Ramos (cell line): ENCODE measurements around the gene GASK1B.

Experiments used
- in situ Hi-C: fragments of 300-500 bp; cut with MboI; formaldehyde crosslinking; loops from one replicate; pipeline ENCODE4 v1.14.3; 2022; ENCODE audit warnings: low sequenced_read_pairs; ENCODE audit not compliant: unreplicated experiment

The GASK1B gene

DNA sequence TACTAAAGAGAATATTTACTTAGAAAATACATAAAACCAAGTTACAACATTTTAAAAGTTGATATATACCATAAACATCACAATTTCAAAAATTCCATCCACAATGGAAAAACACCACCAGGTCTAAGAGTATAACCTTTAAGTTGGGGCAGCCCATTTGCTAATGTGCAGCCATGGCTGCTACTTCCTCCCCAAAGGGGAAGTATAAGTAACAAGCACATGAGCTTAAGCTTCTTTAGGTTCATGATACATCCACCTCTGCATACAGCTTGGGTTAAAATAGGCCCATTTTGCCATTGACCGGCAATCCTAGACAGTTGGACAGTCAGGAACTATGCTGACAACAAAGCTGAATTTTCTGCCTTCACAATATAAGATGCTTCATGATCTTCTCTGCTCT is 16.6 kb upstream of the GASK1B start:
- in situ Hi-C loops, result no loop called here

DNA sequence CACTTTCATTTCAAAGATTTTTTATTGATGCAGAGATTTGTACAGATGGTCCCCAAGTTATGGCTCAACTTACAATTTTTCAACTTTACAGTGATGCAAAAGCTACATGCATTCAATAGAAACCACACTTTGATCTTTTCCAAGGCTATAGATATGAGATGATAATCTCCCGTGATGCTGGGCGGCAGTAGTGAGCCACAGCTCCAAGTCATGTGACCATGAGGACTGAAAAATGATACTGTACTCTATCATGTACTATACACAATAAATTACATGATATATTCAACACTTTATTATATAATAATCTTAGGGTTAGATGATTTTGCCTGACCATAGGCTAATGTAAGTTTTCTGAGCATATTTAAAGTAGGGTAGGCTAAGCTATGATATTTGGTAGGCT is 14.0 kb upstream of the GASK1B start:
- in situ Hi-C loops, result no loop called here

DNA sequence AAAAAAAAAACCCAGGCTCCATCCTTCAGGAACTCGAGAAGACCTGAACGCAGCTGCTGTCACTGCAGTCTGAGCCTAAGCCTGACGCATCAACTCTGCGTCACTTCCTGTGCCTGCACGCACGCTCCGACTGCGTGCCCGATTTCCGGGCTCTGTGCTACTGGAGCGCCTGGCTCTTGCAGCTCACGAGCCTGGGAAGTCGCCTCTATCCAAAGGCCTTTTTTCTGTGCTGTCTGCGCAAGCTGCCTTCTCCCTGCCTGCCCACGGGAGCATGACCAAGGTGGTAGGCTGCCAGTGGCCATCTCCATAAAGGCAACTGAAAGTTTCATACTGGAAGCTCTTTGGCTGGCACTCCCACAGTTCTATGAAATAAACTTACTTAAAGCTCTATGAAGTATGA is 9.9 kb upstream of the GASK1B start:
- in situ Hi-C loops, result no loop called here

DNA sequence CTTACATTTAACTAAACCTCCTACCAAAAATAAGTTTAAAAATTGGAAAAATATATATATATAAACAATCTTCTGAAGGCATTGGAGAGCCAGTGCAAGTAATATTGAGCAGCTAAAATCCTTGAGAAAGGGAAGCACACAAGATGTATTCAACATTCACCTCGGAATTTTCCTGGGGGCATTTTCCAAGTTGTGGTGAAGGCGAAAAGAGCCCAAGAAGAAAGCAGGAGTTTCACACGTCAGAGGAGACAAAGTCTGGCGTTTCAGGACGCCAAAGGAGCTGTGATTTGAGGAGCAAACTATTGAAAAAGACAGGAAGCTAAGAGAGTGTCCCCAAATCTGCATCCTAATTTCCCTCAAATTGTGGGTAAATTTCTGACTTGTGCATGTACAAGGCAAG is 9.1 kb upstream of the GASK1B start:
- in situ Hi-C loops, result no loop called here

DNA sequence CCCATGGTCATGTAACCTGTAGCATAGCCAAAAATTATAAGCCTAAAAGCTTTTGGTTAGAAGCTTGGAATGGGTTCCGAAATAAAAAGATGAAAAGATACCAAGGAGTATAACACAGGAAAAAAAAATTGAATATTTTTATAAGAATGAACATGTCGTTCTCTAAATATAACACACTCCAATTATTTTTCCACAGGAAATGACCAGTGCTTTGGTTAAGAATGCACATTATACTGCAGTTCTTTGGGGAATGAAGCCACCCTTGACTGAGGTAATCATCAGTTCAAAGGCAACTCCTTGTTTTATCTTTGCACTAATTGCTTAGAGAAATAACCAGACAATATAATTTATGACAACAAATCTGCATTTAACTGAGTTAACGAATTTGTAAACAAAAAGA is 6.6 kb upstream of the GASK1B start:
- in situ Hi-C loops, result no loop called here

DNA sequence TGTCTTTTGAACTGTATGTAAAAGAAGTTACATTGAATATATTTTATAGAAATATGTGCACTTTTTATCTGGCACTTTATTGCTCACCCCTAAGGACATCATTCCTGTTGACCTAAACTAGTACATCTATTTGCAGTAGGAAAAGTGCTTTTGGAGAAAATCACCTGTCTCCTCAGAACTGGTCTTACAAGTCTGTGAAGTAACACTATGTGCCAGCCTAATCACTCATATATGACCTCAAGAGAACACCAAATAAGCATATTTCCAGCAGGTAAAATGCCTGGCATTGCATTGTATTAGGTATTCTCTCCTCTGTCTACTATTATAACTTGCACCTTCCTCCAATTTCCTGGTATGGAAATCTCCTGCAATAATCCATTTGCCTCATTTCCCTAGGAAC is 4.0 kb upstream of the GASK1B start:
- in situ Hi-C loops, result no loop called here

DNA sequence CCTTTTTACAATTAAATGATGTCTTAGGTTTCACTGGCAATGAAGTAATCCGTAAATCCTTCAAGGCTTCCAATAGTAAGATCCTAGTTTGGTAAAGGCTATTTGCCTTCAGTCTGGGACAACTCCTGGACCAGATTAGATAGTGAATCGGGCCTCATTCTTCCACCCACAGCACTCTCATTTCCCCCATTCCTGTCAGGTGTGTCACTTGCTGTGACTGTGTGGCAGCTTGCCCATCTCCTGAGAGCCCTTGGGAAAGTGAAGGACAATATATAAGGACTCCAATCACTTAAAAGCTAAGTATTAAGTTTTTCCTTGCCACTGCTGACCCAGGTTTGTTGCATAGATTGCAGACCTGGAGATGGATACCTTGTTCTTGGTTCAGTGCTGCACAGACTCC is 3.3 kb upstream of the GASK1B start:
- in situ Hi-C loops, result no loop called here

DNA sequence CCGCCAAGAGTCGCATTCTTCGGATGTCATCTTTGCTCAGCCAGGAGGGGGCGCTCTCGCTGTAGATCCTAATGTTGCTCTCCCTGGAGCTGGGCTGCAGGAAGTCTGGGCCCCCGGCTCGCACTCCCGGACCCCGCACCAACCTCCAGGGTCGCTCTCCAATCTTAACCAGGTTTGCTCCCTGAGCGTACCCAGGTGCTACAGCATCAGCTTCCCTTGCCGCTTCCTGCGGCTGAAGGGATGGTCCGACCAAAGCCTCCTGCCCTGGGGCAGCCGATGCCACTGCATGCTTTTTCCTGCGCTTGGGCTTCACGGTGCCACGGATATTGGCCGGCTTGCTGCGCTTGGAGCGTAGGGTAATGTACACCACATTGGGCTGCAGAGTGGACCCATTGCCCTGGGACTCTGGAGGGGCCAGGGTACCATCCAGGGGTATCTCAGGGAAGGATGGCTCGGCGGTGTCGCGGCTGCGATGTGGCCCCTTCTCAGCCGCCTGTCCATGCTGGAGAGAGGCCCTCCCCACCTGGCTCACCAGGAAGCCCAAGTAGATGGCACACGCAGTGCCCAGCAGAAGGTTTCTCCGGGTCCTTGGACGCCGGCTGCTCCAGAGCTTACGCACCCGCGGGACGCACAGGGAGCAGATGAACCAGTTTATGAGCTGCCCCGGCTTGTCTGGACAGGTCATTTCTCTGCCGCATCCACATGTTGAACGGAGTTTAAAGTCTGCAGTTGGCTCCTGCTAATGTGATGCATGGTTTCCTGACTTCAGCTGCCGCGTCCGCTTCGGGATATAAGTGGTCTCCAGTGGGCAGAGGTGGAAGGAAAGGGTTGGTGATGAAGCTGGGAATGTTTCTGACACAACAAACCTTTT is 1.9 kb downstream of the GASK1B start:
- in situ Hi-C loops, result no loop called here

DNA sequence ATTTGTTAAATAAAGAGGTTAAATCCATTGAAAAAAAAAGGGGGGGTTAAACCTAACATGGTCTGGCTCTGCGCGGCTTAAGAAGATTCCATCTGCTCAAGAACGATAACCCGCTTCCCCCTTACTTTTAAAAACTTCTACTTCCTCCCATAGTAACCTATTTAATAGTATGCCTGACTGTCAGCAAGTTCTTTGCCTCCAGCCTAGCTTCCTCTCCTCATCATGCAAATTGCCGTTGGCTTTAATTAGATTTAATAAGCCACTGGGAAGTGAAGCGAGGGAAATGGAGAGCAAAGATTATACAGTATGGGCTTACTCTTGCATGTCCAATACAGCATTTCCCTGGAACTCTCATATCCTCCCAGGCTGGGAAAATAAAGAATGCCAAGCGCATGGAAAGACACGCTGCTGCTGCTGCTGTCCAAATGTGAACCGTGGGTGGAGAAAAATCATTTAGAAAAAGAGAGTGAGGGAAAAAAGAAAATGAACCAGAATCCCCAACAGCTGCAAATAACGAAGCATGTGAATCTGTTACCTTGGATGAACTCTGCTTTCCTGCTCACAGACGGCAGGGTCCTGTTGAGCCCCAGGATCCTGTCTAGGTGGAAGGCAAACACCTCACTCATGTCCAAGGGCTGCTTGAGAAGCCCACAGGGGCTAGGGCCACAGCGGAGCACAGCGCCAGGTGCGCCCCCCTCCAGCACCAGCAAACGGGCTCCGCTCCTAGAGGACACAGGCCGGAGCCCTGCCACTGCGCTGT is 2.7 kb downstream of the GASK1B start:
- in situ Hi-C loops, result no loop called here

DNA sequence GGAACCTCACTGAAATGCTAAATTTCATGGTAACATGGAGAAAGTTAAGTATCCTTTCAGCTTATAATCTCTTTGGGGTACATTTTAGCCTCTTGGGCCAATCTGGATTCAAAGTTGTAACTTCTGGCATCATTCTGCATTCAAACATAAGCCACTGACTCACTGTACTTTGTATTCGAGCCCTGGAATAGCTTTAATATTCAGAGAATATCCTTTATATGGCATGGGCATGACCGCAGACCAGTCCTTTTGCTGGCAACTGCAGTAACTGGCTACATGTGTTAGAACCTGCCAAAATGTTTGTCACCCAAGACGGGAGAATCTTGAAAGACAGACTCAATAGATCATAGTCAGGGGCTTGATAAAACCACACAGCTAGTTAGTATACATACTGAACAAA is 3.3 kb downstream of the GASK1B start:
- in situ Hi-C loops, result no loop called here

DNA sequence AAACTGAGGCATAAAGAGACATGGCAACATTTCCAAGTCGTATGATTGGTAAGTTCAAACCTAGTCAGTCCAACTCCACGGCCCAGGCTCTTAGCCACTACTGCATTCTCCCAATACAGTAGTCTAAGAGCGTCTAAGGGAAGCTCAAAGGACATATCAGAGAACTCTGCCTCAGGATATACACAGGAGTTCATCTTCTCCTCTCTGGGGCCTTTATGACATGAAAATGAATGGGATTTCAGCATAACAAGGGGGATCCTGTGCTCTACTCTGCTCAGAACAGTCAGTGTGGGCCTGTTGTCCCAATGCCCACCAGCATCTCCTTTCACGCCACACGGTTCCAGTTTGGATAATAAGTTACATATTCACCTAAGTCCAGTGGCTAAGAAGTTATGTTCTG is 4.2 kb downstream of the GASK1B start:
- in situ Hi-C loops, result no loop called here

DNA sequence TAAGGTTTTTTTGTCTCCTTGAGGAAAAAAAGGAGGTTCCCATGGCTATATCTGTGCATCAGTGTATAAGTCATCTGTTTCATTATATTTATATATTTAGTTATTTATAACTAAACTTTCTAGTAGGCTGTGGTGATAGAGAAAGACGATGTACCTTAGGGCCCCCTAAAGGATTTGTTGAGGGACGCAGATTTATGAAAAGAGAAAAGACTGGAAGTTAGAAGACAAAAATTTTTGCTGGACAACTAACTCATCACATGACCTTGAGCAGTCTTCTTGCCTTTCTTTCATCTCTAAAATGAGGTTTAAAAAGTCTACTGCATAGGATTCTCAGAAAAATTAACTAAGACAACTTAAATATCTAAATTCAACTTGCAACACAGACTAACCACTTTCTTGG is 6.1 kb downstream of the GASK1B start:
- in situ Hi-C loops, result no loop called here

DNA sequence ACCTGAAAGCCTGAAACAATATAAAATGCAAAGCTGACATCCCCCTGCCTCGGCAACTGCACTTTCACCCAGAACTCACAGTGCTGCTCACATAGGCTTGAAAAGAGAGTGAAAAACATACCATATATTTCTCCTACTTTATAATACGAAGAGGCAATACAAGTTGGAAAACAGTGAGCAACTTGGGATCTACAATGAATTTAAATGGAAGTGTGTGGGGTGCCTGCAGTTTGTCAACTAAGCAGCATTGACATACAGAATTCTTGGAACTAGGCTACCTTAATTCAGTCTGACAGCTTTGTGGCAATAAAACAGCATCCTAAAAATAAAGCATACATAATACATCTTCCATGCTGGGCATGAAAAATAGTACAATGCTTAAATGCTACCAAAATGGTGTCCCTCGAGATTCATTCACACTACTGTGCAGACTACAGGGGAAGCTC is 8.0 kb downstream of the GASK1B start:
- in situ Hi-C loops, result no loop called here

DNA sequence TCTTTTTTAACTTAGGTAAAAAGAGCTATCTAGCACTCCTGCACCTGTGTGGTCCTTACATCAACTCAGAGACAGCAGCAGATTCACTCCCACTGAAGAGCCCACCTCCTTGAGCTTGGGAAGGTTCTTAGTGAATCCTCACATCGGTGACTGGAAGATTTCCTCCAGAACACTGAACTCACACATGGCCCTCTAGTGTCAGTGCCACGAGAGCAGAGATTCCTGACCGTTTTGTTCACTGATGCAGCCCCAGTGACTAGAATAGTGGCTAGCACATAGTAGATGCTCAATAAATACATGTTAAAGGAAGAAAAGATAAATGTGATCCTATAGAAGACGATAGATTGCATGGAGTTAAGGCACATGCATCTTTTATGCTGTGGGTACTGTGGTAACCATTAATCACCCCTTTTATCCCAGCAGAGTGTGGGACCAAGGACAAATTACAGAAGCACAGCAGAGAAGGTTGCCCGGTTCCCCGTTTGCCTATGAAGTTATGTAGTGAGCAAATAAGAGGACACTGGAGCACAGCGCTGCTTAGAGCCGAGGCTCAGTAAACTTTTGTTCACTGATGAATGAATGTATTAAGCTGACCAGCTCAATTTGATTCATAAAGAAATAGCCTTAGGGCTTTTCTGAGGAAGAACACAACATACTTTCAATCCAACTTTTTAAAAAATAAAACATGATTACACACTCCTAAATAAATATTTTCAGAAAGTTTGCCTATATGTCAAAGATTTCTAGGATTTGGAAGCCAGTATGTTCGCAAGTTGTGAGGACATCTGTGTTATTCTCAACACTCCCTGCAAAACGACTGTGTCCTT is 8.7 kb downstream of the GASK1B start:
- in situ Hi-C loops, result no loop called here

DNA sequence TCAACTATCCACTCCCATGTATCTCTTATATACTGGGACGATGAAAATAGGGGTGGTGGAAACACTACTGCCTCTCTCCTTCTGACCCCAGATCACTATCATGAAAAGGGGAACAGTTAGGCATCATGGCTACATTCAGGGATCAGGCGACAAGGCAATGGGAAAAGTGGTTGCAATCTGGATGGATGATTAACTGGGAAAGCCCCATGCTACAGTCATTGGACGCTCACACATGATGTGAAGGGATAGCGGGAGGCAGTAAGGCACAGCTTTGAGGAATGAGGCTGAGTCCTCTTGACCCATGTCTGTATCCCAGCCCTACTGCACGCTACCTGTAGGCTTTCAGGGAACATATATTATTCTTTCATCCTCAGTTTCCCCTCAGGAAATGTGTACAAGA is 10.2 kb downstream of the GASK1B start:
- in situ Hi-C loops, result no loop called here

DNA sequence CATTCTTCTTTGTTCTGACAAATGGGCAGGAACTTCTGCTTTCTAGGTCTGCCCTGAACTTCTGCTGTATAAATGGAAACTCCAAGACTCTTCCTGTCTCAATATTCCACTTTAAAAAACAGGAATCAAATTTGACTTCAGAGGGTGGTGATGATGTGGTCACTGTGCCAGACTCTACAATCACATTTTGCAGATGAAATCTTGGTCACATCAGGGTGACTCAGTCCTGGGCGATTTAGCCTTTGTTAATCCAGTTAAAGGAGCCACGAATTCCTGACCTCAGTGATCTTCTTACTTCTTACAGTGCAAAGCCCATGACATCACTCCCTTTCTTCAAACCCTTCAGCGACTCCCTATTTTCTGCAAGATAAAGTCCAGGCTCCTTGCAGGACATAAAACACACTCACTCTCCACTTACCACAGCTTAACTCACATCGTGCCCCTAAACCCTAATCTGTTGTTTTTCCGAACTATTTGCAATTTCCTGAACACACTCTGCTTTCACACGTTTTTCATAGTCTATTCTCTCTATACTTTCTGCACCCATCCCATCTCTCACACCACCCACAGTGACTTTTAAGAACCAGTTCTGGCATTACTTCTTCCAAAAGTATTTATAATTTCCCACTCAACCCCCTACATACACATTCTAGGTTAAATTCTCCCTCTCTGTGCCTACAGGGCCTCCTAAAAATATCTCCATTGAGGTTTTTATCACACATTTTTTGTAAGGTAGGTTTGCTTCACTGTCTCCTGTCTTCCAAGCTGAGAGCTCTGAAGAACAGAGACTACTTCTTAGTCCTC is 11.1 kb downstream of the GASK1B start:
- in situ Hi-C loops, result no loop called here

DNA sequence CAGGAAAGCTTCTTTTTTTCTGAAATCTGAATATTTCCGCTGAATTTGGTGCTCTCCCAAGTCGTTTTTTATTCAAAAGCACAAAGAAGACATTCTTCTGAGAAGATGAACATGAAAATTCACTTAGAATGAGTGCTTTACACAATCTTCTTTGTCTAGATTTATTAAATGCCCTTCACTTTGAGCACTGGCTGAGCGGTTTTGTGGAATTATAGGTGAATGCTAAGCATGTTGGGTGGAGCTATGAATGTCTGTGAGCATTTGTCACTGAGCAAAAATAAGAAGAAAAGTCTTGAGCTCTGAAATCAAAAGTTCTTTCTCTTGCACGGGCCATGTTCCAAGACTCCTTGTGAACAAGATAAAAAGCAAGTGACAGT is 13.1 kb downstream of the GASK1B start:
- in situ Hi-C loops, result no loop called here

DNA sequence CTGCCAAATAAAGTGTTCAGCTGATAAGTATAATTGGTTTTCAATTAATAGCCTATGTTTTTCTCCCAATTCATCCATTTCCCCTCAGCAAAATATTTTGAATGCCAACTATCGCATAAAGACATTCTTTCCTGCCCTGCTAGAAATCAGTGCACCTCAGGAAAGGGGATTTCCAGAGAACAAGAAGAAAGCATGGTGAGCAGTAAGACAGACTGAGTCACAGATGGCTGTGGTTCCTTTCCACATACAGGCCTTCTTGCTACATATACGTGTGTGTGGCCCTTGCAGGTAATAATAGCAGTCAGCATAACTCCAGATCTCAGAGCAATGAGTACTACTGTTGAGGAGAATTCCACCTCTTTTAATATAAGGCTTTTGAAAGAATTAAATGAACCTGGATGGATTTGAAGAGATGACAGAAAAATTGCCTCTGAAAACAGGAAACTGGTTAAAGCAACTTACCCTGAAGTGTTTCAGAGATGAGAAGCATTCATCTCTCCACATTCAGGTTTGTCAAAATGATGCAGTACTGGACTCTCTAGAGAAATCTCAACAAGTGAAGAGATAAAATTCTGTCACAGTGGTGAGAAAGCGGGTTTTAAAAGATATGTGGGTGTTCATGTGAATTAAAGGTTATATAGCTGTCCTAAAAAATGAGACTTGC is 13.6 kb downstream of the GASK1B start:
- in situ Hi-C loops, result no loop called here

DNA sequence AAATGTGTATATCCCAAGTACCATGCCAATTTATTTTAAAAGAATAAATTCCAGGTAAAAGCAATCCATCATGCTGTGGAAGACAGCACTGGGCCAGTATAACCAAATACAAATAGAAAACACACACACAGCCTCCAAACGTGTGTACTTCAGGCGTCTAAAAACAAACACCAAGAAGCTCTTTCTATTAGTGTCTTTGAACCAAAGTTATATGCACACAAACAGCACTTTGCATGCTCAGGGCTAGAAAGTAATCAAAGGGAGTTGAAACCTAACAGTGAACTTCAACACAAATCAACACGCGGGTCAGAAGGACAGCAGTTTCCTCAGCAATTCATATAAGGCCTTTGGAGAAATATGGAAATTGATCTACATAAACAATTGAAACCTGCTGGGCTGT is 15.4 kb downstream of the GASK1B start:
- in situ Hi-C loops, result no loop called here
